Measurements from ENCODE around the gene TP53I3. TPM values are rescaled to one million over a fixed set of nuclear protein-coding genes. Genes with fewer than 3 reads are reported as not detected.
"Not testable (repeated sequence)": the region's sequence is repeated elsewhere in the genome, so short reads cannot be mapped to it uniquely, and the experiment has no call there.

Gene TP53I3
- total RNA-seq, 2 experiments from 2014 or later = 1.8 to 2.6 TPM

DNA sequence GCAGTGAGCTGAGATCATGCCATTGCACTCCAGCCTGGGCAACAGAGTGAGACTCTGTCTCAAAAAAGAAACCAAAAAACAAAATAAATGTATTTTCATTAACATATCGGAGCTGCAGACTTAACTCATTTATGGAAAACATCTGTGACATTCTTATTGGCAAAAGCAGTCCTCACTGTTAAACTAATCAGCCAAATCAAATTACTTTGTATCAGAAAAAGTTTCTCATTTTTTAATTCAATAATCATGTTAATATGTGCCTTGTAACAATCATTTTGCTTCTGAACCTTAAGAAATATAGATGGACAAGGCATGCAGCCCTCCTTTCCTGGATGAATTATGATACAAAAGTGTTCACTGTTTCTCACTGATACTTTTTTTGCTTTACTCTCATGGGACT is 18.0 kb upstream of the TP53I3 start:
- intact Hi-C loops (cut with micrococcal nuclease) = no loop called here
- ChIA-PET CTCF (interaction anchor here (1.0 to 1.4 kb wide), 2 partner anchors 19 to 278 kb away, joined by 5 to 10 read pairs; partner anchors contain the start of gene TP53I3), POLR2A (no interaction called here)
- no peaks in the 10 kb centered on the region for H3K27me3 Mint-ChIP-seq
- peaks cover 14% of the 10 kb centered on the region for H3K9me3 Mint-ChIP-seq
- DNase-seq (no peak), ATAC-seq (no peak)
- no peaks in the 10 kb centered on the region for H3K4me1 Mint-ChIP-seq (ENCODE audit: low read depth)
- H3K36me3 Mint-ChIP-seq (ENCODE audit: low read depth) = peaks cover 13% of the 10 kb centered on the region
- H3K27ac Mint-ChIP-seq = no peak overlapping the region
- TF ChIP-seq, protein P1, sequence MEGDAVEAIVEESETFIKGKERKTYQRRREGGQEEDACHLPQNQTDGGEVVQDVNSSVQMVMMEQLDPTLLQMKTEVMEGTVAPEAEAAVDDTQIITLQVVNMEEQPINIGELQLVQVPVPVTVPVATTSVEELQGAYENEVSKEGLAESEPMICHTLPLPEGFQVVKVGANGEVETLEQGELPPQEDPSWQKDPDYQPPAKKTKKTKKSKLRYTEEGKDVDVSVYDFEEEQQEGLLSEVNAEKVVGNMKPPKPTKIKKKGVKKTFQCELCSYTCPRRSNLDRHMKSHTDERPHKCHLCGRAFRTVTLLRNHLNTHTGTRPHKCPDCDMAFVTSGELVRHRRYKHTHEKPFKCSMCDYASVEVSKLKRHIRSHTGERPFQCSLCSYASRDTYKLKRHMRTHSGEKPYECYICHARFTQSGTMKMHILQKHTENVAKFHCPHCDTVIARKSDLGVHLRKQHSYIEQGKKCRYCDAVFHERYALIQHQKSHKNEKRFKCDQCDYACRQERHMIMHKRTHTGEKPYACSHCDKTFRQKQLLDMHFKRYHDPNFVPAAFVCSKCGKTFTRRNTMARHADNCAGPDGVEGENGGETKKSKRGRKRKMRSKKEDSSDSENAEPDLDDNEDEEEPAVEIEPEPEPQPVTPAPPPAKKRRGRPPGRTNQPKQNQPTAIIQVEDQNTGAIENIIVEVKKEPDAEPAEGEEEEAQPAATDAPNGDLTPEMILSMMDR (IDR thresholded peaks at IDR 0.05) = no peak
- H3K4me3 Mint-ChIP-seq = no peak overlapping the region

DNA sequence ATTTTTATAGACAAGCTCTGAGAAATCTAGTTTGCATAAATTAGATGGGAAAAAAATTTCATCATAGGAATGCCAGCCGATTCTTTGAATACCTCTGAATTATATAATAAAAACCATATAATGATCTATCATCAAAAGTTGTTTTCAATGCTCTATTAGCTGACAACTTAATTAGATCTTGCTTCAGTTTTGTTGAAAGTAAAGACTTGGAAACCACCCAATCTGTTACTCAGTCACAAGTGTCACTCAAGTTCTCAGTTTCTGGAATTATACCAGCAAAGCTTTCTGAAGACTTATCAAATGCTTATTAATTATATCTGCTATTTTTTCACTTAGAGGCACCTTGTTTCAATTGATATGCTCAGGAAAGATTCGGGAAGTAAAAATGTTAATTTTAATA is 17.4 kb upstream of the TP53I3 start:
- Mint-ChIP-seq H3K4me3 (no peak overlapping the region), H3K27ac (no peak overlapping the region), H3K27me3 (no peaks in the 10 kb centered on the region), H3K9me3 (peaks cover 8% of the 10 kb centered on the region), H3K36me3 (ENCODE audit: low read depth) (peaks cover 13% of the 10 kb centered on the region), H3K4me1 (ENCODE audit: low read depth) (no peaks in the 10 kb centered on the region)
- TF ChIP-seq, protein P1 (IDR thresholded peaks at IDR 0.05) = no peak
- POLR2A ChIA-PET = interaction anchor here (1.2 kb wide), 1 partner anchor 9 kb away, joined by 3 read pairs; no protein-coding TSS in a partner anchor
- CTCF ChIA-PET = interaction anchor here (0.7 to 1.0 kb wide), 3 partner anchors 16 to 277 kb away, joined by 3 to 5 read pairs (median 3); partner anchors contain the start of gene TP53I3
- intact Hi-C loops (cut with micrococcal nuclease) = no loop called here
- ATAC-seq (no peak), DNase-seq (no peak)

DNA sequence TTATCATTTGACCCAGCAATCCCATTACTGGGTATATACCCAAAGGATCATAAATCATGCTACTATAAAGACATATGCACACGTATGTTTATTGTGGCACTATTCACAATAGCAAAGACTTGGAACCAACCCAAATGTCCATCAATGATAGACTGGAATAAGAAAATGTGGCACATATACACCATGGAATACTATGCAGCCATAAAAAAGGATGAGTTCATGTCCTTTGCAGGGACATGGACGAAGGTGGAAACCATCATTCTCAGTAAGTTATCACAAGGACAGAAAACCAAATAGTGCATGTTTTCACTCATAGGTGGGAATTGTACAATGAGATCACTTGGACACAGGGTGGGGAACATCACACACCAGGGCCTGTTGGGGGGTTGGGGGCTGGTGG is 16.1 kb upstream of the TP53I3 start:
- H3K9me3 Mint-ChIP-seq; CTCF ChIA-PET; ATAC-seq; DNase-seq; intact Hi-C loops (cut with micrococcal nuclease); H3K4me1 Mint-ChIP-seq (ENCODE audit: low read depth); POLR2A ChIA-PET; H3K4me3 Mint-ChIP-seq; H3K27me3 Mint-ChIP-seq; H3K27ac Mint-ChIP-seq: not testable (repeated sequence)
- H3K36me3 Mint-ChIP-seq (ENCODE audit: low read depth) = peaks cover 20% of the 10 kb centered on the region

DNA sequence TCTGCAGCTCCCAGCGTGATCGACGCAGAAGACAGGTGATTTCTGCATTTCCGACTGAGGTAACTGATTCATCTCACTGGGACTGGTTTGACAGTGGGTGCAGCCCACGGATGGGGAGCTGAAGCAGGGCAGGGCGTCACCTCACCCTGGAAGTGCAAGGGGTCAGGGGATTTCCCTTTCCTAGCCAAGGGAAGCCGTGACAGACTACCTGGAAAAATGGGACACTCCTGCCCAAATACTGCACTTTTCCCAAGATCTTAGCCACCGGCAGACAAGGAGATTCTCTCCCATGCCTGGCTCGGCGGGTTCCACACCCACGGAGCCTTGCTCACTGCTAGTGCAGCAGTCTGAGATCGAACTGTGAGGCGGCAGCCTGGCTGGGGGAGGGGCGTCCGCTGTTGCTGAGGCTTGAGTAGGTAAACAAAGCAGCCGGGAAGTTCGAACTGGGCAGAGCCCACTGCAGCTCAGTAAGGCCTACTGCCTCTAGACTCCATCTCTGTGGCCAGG is 10.6 kb upstream of the TP53I3 start:
- H3K27ac Mint-ChIP-seq; intact Hi-C loops (cut with micrococcal nuclease): not testable (repeated sequence)

DNA sequence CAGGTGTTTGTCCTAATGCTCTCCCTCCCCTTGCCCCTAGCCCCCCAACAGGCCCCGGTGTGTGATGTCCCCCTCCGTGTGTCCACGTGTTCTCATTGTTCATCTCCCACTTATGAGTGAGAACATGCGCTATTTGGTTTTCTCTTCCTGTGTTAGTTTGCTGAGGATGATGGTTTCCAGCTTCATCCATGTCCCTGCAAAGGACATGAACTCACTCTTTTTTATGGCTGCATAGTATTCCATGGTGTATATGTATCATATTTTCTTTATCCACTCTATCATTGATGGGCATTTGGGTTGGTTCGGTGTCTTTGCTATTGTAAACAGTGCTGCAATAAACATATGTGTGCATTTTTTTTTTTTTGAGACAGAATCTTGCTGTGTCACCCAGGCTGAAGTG is 8.6 kb upstream of the TP53I3 start:
- POLR2A ChIA-PET; H3K27ac Mint-ChIP-seq; H3K4me1 Mint-ChIP-seq (ENCODE audit: low read depth); CTCF ChIA-PET; intact Hi-C loops (cut with micrococcal nuclease); H3K4me3 Mint-ChIP-seq; H3K9me3 Mint-ChIP-seq; DNase-seq; ATAC-seq; H3K27me3 Mint-ChIP-seq: not testable (repeated sequence)
- H3K36me3 Mint-ChIP-seq (ENCODE audit: low read depth) = peaks cover 11% of the 10 kb centered on the region

More for the DNA sequence above, 10.6 kb upstream of the TP53I3 start:
- H3K4me3 Mint-ChIP-seq; H3K9me3 Mint-ChIP-seq; H3K27me3 Mint-ChIP-seq; POLR2A ChIA-PET; ATAC-seq; DNase-seq; H3K4me1 Mint-ChIP-seq (ENCODE audit: low read depth): not testable (repeated sequence)
- H3K36me3 Mint-ChIP-seq (ENCODE audit: low read depth) = peaks cover 13% of the 10 kb centered on the region
- CTCF ChIA-PET = interaction anchor here (3.1 kb wide), 1 partner anchor 11 kb away, joined by 19 read pairs; the partner anchor contains the start of gene TP53I3

DNA sequence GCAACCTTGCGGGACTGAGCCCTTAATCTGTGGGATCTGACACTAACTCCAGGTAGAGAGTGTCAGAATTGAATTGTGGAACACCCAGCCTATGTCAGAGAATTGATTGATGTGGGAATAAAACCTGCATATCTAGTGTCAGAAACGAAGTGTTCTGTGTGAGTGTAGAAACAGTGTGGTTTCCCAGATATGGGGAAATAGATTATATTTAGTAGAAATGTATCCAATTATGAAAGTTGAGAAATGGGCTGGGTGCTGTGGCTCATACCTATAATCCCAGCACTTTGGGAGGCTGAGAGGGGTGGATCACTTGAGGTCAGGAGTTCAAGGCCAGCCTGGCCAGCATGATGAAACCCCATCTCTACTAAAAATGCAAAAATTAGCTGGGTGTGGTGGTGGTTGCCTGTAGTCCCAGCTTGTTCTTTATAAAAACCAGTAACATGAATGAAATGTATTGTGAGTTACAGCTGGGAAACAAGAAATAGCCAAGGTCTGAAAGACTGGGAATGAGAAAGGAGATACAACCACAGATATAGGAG is 4.3 kb upstream of the TP53I3 start:
- CTCF ChIA-PET = no interaction called here
- no peak overlapping the region for H3K27ac Mint-ChIP-seq

More for the DNA sequence above, 4.3 kb upstream of the TP53I3 start:
- intact Hi-C loops (cut with micrococcal nuclease) = no loop called here
- POLR2A ChIA-PET = no interaction called here
- H3K9me3 Mint-ChIP-seq = no peaks in the 10 kb centered on the region
- no peaks in the 10 kb centered on the region for H3K27me3 Mint-ChIP-seq
- no peak for ATAC-seq
- TF ChIP-seq, protein P1 (IDR thresholded peaks at IDR 0.05) = no peak
- H3K4me1 Mint-ChIP-seq (ENCODE audit: low read depth) = peaks cover 9% of the 10 kb centered on the region
- no peak for DNase-seq
- H3K4me3 Mint-ChIP-seq = no peak overlapping the region
- H3K36me3 Mint-ChIP-seq (ENCODE audit: low read depth) = peaks cover 5% of the 10 kb centered on the region

Measured in activated CD8-positive, alpha-beta T cell treated with anti-CD3 and anti-CD28 coated beads for 36 hours (primary cell).